GM10248 (cell line): Measurements from ENCODE around the gene HS3ST2.
A peak's percentile ranks its signal among the peaks of the same experiment; 100 is the strongest.
"Not testable (repeated sequence)": the region's sequence is repeated elsewhere in the genome, so short reads cannot be mapped to it uniquely, and the experiment has no call there.

Experiments
- CTCF ChIA-PET: fragments of 300-600 bp; sonication (Branson Sonifier 250); formaldehyde crosslinking; extraction: SDS; loops from one replicate; lab custom pipeline; 2021; ENCODE audit warnings: antibody characterized with exemption; lab: Yijun Ruan, JAX
- POLR2A ChIA-PET: fragments of 350-650 bp; sonication (Branson Sonifier 250); formaldehyde crosslinking; extraction: SDS; loops from one replicate; lab custom pipeline; 2020; ENCODE audit warnings: antibody characterized with exemption; lab: Yijun Ruan, JAX
- DNase-seq: peaks from one replicate; pipeline ENCODE4 v3.0.0; 2012; ENCODE audit errors: extremely low spot score
- TF ChIP-seq, protein P1 (sequence below): IDR thresholded peaks from 2 replicates; pipeline ENCODE4 v1.5.1; 2012; ENCODE audit warnings: mild to moderate bottlenecking, low read depth; ENCODE audit errors: extremely low read depth, missing control alignments, control extremely low read depth

HS3ST2 gene

DNA sequence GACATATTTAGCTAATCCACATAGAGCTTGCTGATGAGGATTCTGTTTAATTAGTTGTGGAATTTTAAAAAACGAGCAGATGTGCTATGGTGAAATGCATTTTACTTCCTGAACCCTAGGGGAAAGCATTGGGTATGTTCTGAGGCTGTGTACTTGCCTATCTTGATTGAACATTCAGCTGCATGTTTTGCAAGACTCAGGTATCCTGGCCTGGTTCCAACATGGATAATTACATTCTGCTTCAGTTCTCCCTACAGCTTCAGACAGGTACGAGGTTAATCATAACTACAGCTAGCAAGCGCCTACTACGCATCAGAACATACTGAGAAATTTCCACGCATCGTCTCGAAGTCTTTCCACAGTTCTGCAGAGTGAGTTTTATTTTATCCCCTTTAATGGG, 77.0 kb downstream of the HS3ST2 start:
- DNase-seq: no peak
- CTCF ChIA-PET: interaction anchor here (1.4 to 1.7 kb wide), 2 partner anchors 8 to 9 kb away, joined by 4 to 5 read pairs; no protein-coding TSS in a partner anchor
- TF ChIP-seq, protein P1, sequence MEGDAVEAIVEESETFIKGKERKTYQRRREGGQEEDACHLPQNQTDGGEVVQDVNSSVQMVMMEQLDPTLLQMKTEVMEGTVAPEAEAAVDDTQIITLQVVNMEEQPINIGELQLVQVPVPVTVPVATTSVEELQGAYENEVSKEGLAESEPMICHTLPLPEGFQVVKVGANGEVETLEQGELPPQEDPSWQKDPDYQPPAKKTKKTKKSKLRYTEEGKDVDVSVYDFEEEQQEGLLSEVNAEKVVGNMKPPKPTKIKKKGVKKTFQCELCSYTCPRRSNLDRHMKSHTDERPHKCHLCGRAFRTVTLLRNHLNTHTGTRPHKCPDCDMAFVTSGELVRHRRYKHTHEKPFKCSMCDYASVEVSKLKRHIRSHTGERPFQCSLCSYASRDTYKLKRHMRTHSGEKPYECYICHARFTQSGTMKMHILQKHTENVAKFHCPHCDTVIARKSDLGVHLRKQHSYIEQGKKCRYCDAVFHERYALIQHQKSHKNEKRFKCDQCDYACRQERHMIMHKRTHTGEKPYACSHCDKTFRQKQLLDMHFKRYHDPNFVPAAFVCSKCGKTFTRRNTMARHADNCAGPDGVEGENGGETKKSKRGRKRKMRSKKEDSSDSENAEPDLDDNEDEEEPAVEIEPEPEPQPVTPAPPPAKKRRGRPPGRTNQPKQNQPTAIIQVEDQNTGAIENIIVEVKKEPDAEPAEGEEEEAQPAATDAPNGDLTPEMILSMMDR: no peak
- POLR2A ChIA-PET: no interaction called here

DNA sequence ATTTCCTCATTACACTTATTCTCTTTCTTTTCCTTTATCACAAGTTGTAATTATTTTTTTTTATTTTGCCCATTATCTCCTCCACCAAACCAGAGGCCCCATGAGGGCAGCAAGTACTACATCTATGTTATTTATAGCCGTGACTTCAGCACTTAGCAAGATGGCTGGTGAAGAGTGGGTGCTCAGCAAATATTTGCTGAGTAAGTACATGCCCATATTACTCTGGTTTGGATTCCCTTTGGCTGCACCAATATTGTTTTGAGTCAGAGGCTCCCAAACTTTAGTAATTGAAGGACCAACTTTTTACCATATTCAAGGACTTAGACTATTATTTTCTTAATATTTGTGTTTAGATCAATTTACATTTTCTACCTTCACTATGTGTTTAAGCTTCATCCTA, 83.2 kb downstream of the HS3ST2 start:
- ChIA-PET POLR2A (no interaction called here), CTCF (no interaction called here)
- no peak for DNase-seq
- TF ChIP-seq, protein P1: no peak

DNA sequence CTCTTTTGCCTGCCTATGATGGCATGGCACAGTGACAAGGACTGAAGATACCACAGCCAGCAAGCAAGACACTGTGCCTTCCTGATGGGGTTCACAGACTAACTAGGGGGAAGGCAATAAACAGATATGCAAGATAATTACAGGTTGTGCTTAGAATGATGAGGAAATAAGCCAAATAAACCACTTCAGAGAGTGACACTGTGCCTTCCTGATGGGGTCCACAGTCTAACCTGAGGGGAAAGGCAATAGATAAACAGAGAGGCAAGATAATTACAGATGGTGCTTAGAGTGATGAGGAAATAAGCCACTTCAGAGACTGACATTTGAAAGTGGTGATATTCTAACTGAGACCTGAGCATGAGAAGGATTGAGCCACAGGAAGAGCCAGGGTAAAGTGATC, 84.2 kb downstream of the HS3ST2 start:
- TF ChIP-seq, protein P1: no peak
- POLR2A ChIA-PET: no interaction called here
- no peak for DNase-seq
- CTCF ChIA-PET: interaction anchor here (0.7 to 1.3 kb wide), 5 partner anchors 8 to 161 kb away, joined by 3 to 7 read pairs (median 4); no protein-coding TSS in a partner anchor

DNA sequence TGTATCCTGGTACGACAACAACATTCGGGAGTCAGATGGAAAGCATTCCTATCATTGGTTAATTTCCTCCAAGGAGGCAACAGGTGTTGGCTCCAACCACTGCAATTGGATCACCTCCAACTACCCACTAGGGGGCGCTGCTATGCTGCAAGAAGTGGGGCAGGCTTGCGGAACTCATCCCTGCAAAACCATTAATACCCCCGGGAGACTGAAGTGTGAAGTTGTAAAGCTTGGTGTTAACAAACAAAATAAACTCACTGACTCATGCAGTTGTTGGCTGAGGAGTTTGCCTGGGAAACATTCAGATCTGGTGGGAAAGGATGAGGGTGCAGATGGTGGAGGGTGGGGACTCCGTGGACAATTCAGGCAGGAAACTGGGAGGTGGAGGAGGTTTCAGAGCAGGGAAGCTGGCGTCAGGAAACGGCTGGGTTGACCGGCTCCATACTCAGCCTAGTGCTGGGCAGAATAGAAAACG, 84.9 kb downstream of the HS3ST2 start:
- ChIA-PET CTCF (interaction anchor here (0.7 to 1.8 kb wide), 9 partner anchors 9 to 162 kb away, joined by 3 to 7 read pairs (median 4); no protein-coding TSS in a partner anchor), POLR2A (no interaction called here)
- peak; percentile 28 for DNase-seq
- TF ChIP-seq, protein P1: peak; percentile 44

DNA sequence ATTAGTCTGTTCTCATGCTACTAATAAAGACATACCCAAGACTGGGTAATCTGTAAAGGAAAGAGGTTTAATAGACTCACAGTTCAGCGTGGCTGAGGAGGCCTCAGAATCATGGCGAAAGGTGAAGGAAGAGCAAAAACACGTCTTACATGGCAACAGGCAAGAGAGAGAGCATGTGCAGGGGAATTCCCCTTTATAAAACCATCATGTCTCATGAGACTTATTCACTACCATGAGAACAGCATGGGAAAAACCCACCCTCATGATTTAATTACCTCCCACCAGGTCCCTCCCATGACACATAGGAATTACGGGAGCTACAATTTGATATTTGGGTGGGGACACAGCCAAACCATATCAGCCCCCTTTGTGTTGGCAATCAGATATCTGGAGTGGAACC, 85.6 kb downstream of the HS3ST2 start:
- POLR2A ChIA-PET, DNase-seq: not testable (repeated sequence)
- CTCF ChIA-PET: interaction anchor here (0.8 to 1.8 kb wide), 7 partner anchors 15 to 161 kb away, joined by 3 to 6 read pairs (median 4); no protein-coding TSS in a partner anchor

DNA sequence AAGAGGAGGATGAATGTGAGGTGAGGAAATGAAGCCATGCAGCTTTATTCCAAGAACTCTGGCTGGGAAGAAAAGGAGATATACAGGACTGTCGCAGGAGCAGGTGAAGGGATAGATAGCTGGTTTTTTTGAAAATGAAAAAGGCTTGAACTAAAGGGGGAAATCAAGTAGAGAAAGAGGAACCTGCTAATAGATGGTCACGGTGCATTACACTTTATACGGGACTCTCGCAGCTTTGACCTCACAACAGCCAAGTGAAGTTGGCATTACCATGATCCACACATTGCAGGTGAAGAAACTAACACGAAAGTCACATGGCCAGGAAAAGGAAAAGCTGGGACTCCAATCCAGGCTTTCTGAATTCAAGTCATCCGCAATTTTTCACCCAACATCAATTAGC, 86.9 kb downstream of the HS3ST2 start:
- DNase-seq: no peak
- CTCF ChIA-PET: interaction anchor here (0.9 to 1.7 kb wide), 5 partner anchors 17 to 159 kb away, joined by 3 to 5 read pairs (median 4); no protein-coding TSS in a partner anchor
- TF ChIP-seq, protein P1: no peak
- POLR2A ChIA-PET: no interaction called here

DNA sequence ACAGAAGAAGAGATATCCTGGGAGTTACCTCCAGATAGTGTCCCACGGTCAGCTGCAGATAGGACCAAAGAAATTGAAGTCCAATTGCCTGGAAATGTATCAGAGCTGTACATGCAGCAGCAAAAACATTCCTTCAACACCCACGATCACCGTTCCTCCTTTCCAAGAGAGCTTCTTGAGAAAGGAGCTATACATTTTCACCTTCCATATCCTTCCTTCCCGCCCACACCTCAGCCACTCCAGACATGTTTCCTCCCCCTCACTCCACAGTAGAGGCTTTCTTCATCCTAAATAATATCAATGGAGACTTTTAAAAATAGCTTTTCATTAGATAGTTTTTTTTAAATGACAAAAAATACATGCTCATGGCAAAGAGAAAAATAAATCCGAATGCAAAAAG, 87.6 kb downstream of the HS3ST2 start:
- TF ChIP-seq, protein P1: no peak
- ChIA-PET CTCF (interaction anchor here (1.3 to 1.4 kb wide), 2 partner anchors 18 to 47 kb away, joined by 3 read pairs; no protein-coding TSS in a partner anchor), POLR2A (no interaction called here)
- no peak for DNase-seq
